DOHH2 (cell line): Measurements from ENCODE around the gene METTL18.

Source experiments
- H3F3A ChIP-seq: fragments of 200-600 bp; sonication (generic), shearing (Covaris generic); 2 replicates; pipeline ENCODE4 v1.6.0; 2016; ENCODE audit warnings: antibody characterized with exemption, mild to moderate bottlenecking; ENCODE audit not compliant: control insufficient read depth, insufficient read depth
- H3K27ac ChIP-seq: fragments of 200-600 bp; sonication (generic); 2 replicates; pipeline ENCODE4 v1.5.1; 2014; ENCODE audit warnings: low read depth, mild to moderate bottlenecking, low read length, moderate library complexity
- H3K27me3 ChIP-seq: fragments of 200-600 bp; sonication (generic); 2 replicates; pipeline ENCODE4 v1.6.1; 2014; ENCODE audit warnings: mild to moderate bottlenecking, low read length, mixed read lengths; ENCODE audit not compliant: control insufficient read depth
- H3K36me3 ChIP-seq: fragments of 200-600 bp; sonication (generic); 2 replicates; pipeline ENCODE4 v1.6.1; 2014; ENCODE audit warnings: mild to moderate bottlenecking, low read length, moderate library complexity, mixed read lengths; ENCODE audit not compliant: control insufficient read depth
- H3K4me1 ChIP-seq: fragments of 200-600 bp; sonication (generic); 2 replicates; pipeline ENCODE4 v1.6.1; 2014; ENCODE audit warnings: mild to moderate bottlenecking, low read length, mixed read lengths; ENCODE audit not compliant: control insufficient read depth
- H3K4me2 ChIP-seq: fragments of 200-600 bp; sonication (generic); 2 replicates; pipeline ENCODE4 v1.6.0; 2014; ENCODE audit warnings: mild to moderate bottlenecking, low read length, moderate library complexity
- H3K4me3 ChIP-seq: fragments of 200-600 bp; sonication (generic); 2 replicates; pipeline ENCODE4 v1.5.1; 2014; ENCODE audit warnings: mild to moderate bottlenecking, low read length, mixed read lengths
- H3K79me2 ChIP-seq: fragments of 200-600 bp; sonication (generic); 2 replicates; pipeline ENCODE4 v1.6.1; 2014; ENCODE audit warnings: mild to moderate bottlenecking, low read length, mixed read lengths; ENCODE audit not compliant: control insufficient read depth
- H3K9me2 ChIP-seq: fragments of 200-600 bp; sonication (generic); replicated peaks from 2 replicates; pipeline ENCODE4 v1.6.1; 2014; ENCODE audit warnings: mild to moderate bottlenecking, low read length, mixed read lengths; ENCODE audit not compliant: control insufficient read depth
- H3K9me3 ChIP-seq: fragments of 200-600 bp; sonication (generic); 2 replicates; pipeline ENCODE4 v1.6.1; 2014; ENCODE audit warnings: antibody characterized with exemption, low read length, mixed read lengths; ENCODE audit not compliant: control insufficient read depth, insufficient read depth
- H4K20me1 ChIP-seq: fragments of 200-600 bp; sonication (generic); 2 replicates; pipeline ENCODE4 v1.6.0; 2014; ENCODE audit warnings: low read depth, mild to moderate bottlenecking, antibody characterized with exemption, low read length, moderate library complexity; ENCODE audit not compliant: control insufficient read depth, insufficient read depth
- EZH2phosphoT487 ChIP-seq: fragments of 200-600 bp; sonication (generic); IDR thresholded peaks from 2 replicates; pipeline ENCODE4 v1.6.1; 2017; ENCODE audit warnings: borderline replicate concordance, mild to moderate bottlenecking, antibody characterized with exemption, low read length, moderate library complexity, mixed read lengths
- TF ChIP-seq, protein P1 (sequence below): fragments of 200-600 bp; sonication (generic); IDR thresholded peaks from one replicate; pipeline ENCODE4 v1.5.1; 2014; ENCODE audit warnings: antibody characterized with exemption, mild to moderate bottlenecking, low read depth, low read length; ENCODE audit not compliant: poor library complexity, severe bottlenecking

The METTL18 gene

DNA sequence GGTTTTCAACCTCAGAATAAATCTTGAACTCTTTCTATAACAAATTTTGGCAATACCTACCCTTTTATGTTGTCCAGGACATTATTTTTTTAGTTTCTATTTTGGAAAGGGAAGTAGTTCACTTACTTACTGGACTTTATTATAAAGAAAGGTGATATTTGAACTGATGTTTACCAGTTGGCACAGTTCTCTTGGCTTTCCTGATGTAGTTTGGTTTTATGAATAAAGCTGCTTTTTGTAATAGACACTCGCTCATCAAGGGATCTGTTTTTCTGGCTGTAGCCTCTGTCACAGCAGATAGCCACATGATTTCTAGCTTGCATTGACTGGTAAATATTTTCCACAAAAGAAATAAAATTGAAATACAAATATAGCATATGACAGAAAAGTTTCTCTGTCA, 40.9 kb upstream of the METTL18 start:
- H3K36me3 ChIP-seq: peaks cover 95% of the 10 kb centered on the region
- H3K9me3 ChIP-seq: no peaks in the 10 kb centered on the region; the same call in 1 of the 2 replicates
- H3K4me1 ChIP-seq: peaks cover 8% of the 10 kb centered on the region; the same call in 1 of the 2 replicates

DNA sequence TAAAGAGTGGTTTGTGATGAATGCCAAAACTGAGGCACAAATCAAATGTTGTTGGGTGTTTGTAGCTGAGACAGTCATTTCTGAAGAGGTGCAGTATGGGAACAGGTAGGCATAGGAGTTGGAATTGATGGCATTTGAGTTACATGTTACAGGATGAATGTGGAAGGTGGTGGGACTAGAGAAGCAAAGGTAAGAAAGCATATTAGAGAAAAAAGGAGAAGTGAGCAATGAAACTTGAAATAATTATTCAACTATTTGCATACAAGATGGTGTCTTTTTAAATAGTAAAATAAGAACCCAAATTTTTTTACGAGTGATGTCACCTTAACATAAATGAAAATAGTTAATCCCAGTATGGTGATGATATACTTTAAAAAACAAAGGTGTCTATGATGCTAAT, 40.2 kb upstream of the METTL18 start:
- no peak for TF ChIP-seq EZH2phosphoT487
- TF ChIP-seq, protein P1, sequence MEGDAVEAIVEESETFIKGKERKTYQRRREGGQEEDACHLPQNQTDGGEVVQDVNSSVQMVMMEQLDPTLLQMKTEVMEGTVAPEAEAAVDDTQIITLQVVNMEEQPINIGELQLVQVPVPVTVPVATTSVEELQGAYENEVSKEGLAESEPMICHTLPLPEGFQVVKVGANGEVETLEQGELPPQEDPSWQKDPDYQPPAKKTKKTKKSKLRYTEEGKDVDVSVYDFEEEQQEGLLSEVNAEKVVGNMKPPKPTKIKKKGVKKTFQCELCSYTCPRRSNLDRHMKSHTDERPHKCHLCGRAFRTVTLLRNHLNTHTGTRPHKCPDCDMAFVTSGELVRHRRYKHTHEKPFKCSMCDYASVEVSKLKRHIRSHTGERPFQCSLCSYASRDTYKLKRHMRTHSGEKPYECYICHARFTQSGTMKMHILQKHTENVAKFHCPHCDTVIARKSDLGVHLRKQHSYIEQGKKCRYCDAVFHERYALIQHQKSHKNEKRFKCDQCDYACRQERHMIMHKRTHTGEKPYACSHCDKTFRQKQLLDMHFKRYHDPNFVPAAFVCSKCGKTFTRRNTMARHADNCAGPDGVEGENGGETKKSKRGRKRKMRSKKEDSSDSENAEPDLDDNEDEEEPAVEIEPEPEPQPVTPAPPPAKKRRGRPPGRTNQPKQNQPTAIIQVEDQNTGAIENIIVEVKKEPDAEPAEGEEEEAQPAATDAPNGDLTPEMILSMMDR: no peak
- Histone ChIP-seq H3K4me1 (peaks cover 8% of the 10 kb centered on the region; the same call in 1 of the 2 replicates), H3F3A (peaks cover 6% of the 10 kb centered on the region; the same call in 1 of the 2 replicates), H4K20me1 (no peaks in the 10 kb centered on the region), H3K9me2 (no peaks in the 10 kb centered on the region), H3K36me3 (peaks cover 96% of the 10 kb centered on the region), H3K4me2 (no peak overlapping the region), H3K27ac (no peak overlapping the region), H3K79me2 (peaks cover 13% of the 10 kb centered on the region), H3K4me3 (no peak overlapping the region), H3K9me3 (no peaks in the 10 kb centered on the region; the same call in 1 of the 2 replicates), H3K27me3 (no peaks in the 10 kb centered on the region)

More for the DNA sequence above, 40.9 kb upstream of the METTL18 start:
- no peaks in the 10 kb centered on the region for H3K9me2 ChIP-seq
- H3K4me3 ChIP-seq: no peak overlapping the region
- H4K20me1 ChIP-seq: no peaks in the 10 kb centered on the region
- TF ChIP-seq, protein P1: no peak
- H3K27ac ChIP-seq: no peak overlapping the region
- no peaks in the 10 kb centered on the region for H3K27me3 ChIP-seq
- peaks cover 6% of the 10 kb centered on the region; the same call in 1 of the 2 replicates for H3F3A ChIP-seq
- H3K4me2 ChIP-seq: no peak overlapping the region
- peaks cover 18% of the 10 kb centered on the region for H3K79me2 ChIP-seq

DNA sequence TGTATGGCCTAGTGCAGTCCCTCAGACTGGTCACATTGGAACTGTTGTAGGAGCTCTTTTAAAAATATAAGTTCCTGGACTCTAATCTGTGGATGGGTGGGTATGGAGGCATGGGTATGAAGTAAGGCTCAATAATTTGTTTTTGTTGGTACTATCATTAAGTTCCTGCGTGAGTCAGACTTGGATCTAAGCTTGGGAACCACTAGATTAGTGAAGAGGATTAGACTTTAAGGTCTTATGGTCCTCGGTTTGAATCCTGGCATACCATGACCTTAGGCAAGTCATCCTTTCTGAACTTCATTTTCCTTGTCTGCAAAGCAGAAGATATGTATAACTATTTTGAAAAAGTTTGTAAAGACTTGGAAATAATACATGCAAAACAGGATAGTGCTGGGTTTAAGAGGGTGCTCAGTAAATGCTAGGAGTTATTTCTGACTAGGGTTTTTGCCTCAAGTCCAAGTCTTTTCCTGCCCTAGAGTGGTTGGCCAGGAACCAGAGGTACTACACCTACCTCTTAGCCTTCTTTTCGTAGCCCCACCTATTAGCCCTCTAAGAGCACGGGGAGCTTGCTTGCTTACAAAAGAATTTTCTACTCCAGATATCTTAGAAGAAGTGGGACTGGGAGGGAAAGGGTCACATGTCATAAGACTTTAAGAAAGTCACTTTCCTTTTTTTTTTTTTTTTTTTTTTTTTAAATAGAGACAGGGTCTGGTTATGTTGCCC, 38.6 kb upstream of the METTL18 start:
- no peaks in the 10 kb centered on the region for H3K9me3 ChIP-seq
- no peak for TF ChIP-seq EZH2phosphoT487
- TF ChIP-seq, protein P1: no peak
- no peaks in the 10 kb centered on the region for H4K20me1 ChIP-seq
- no peak overlapping the region for H3K4me3 ChIP-seq
- peaks cover 8% of the 10 kb centered on the region; the same call in 1 of the 2 replicates for H3K4me1 ChIP-seq
- H3K36me3 ChIP-seq: peaks cover 96% of the 10 kb centered on the region
- H3K79me2 ChIP-seq: no peaks in the 10 kb centered on the region
- no peak overlapping the region for H3K27ac ChIP-seq
- no peak overlapping the region for H3K4me2 ChIP-seq
- no peaks in the 10 kb centered on the region for H3K27me3 ChIP-seq
- H3K9me2 ChIP-seq: no peaks in the 10 kb centered on the region
- H3F3A ChIP-seq: peaks cover 6% of the 10 kb centered on the region; the same call in 1 of the 2 replicates
